HepG2 (cell line): ENCODE results near the gene RELL1.
"Not testable (repeated sequence)": the region's sequence is repeated elsewhere in the genome, so short reads cannot be mapped to it uniquely, and the experiment has no call there.

Experiments
- CTCF ChIP-seq: sonication (generic); formaldehyde crosslinking; IDR thresholded peaks from 2 replicates; pipeline ENCODE4 v1.5.0; 2020; ENCODE audit warnings: mild to moderate bottlenecking, missing genetic modification reagents, moderate library complexity
- KDM1A ChIP-seq: IDR thresholded peaks from 2 replicates; pipeline ENCODE4 v1.6.1; 2016; ENCODE audit warnings: missing compliant biosample characterization
- MED1 ChIP-seq: sonication (generic); formaldehyde crosslinking; IDR thresholded peaks from 2 replicates; pipeline ENCODE4 v1.4.0; 2020; ENCODE audit warnings: missing genetic modification reagents
- MTF1 ChIP-seq: sonication (generic); formaldehyde crosslinking; IDR thresholded peaks from 2 replicates; pipeline ENCODE4 v1.5.0; 2020; ENCODE audit warnings: missing genetic modification reagents
- POLR2AphosphoS5 ChIP-seq: IDR thresholded peaks from 2 replicates; pipeline ENCODE4 v1.6.1; 2012; ENCODE audit warnings: low read depth, low read length
- SMC3 ChIP-seq: IDR thresholded peaks from 2 replicates; pipeline ENCODE4 v1.6.1; 2011; ENCODE audit warnings: low read length, improper control_type of control experiment
- TCF7 ChIP-seq: sonication (generic); IDR thresholded peaks from 2 replicates; pipeline ENCODE4 v1.6.1; 2016; ENCODE audit warnings: antibody characterized with exemption, low read depth
- TSC22D2 ChIP-seq: sonication (generic); formaldehyde crosslinking; IDR thresholded peaks from 2 replicates; pipeline ENCODE4 v1.5.1; 2020; ENCODE audit warnings: missing genetic modification reagents, mild to moderate bottlenecking, borderline replicate concordance
- ZBTB8A ChIP-seq: sonication (generic); formaldehyde crosslinking; IDR thresholded peaks from 2 replicates; pipeline ENCODE4 v1.4.0; 2020; ENCODE audit warnings: mild to moderate bottlenecking, low read depth, missing genetic modification reagents, borderline replicate concordance
- ZNF354B ChIP-seq: sonication (generic); formaldehyde crosslinking; IDR thresholded peaks from 2 replicates; pipeline ENCODE4 v1.8.0; 2022; ENCODE audit warnings: mild to moderate bottlenecking, missing genetic modification reagents
- ZNF547 ChIP-seq: sonication (generic); formaldehyde crosslinking; IDR thresholded peaks from 2 replicates; pipeline ENCODE4 v1.5.1; 2020; ENCODE audit warnings: mild to moderate bottlenecking, missing genetic modification reagents
- ZNF816 ChIP-seq: sonication (generic); formaldehyde crosslinking; IDR thresholded peaks from 2 replicates; pipeline ENCODE4 v1.8.0; 2022; ENCODE audit warnings: missing genetic modification reagents, mild to moderate bottlenecking, borderline replicate concordance
- TF ChIP-seq, protein P1 (sequence below): sonication (generic); formaldehyde crosslinking; IDR thresholded peaks from 2 replicates; pipeline ENCODE4 v1.4.0; 2020; ENCODE audit warnings: mild to moderate bottlenecking, missing genetic modification reagents, borderline replicate concordance
- TF ChIP-seq, protein P2 (sequence below): sonication (generic); formaldehyde crosslinking; IDR thresholded peaks from 2 replicates; pipeline ENCODE4 v1.5.0; 2020; ENCODE audit warnings: missing genetic modification reagents

DNA sequence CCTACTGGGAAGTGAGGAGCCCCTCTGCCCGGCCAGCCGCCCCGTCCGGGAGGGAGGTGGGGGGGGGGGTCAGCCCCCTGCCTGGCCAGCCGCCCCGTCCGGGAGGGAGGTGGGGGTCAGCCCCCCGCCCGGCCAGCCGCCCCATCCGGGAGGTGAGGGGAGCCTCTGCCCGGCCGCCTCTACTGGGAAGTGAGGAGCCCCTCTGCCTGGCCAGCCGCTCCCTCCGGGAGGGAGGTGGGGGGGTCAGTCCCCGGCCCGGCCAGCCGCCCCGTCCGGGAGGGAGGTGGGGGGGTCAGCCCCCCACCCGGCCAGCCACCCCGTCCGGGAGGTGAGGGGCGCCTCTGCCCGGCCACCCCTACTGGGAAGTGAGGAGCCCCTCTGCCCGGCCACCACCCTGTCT, 17.1 kb downstream of the RELL1 start:
- TF ChIP-seq MTF1 (CRISPR knock-in tag); ZNF816 (CRISPR knock-in tag); POLR2AphosphoS5; TSC22D2; MED1; CTCF (CRISPR knock-in tag); TCF7; SMC3; ZNF354B (CRISPR knock-in tag); KDM1A (CRISPR knock-in tag); ZNF547 (CRISPR knock-in tag); ZBTB8A (CRISPR knock-in tag): not testable (repeated sequence)
- TF ChIP-seq, protein P1, sequence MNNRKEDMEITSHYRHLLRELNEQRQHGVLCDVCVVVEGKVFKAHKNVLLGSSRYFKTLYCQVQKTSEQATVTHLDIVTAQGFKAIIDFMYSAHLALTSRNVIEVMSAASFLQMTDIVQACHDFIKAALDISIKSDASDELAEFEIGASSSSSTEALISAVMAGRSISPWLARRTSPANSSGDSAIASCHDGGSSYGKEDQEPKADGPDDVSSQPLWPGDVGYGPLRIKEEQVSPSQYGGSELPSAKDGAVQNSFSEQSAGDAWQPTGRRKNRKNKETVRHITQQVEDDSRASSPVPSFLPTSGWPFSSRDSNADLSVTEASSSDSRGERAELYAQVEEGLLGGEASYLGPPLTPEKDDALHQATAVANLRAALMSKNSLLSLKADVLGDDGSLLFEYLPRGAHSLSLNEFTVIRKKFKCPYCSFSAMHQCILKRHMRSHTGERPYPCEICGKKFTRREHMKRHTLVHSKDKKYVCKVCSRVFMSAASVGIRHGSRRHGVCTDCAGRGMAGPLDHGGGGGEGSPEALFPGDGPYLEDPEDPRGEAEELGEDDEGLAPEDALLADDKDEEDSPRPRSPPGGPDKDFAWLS, result not testable (repeated sequence)
- TF ChIP-seq, protein P2, sequence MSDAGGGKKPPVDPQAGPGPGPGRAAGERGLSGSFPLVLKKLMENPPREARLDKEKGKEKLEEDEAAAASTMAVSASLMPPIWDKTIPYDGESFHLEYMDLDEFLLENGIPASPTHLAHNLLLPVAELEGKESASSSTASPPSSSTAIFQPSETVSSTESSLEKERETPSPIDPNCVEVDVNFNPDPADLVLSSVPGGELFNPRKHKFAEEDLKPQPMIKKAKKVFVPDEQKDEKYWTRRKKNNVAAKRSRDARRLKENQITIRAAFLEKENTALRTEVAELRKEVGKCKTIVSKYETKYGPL (CRISPR knock-in tag), result not testable (repeated sequence)
